HepG2 (cell line): ENCODE measurements around the gene YEATS2. TPM values are rescaled to one million over a fixed set of nuclear protein-coding genes. Genes with fewer than 3 reads are reported as not detected.
"Not testable (repeated sequence)": the region's sequence is repeated elsewhere in the genome, so short reads cannot be mapped to it uniquely, and the experiment has no call there.

Experiments
- ATAC-seq: fragments of 200-7000 bp; cut with Tn5 transposase; 3 replicates; pipeline ENCODE4 v1.9.1; 2020; ENCODE audit warnings: mild to moderate bottlenecking, moderate library complexity
- BruUV-seq: library from RNA; stranded (reverse); fragments of 400-500 nt; replicated peaks from 2 replicates; lab custom pipeline; 2021; lab: Mats Ljungman, UMichigan
- CTCF ChIA-PET: fragments of 300-600 bp; formaldehyde crosslinking; extraction: SDS; loops from one replicate; lab custom pipeline; 2021; ENCODE audit warnings: low total read pairs, inconsistent platforms, low intra/inter-chr PET ratio; lab: Yijun Ruan, JAX
- POLR2A ChIA-PET: fragments of 350-600 bp; sonication (Branson Sonifier 250); formaldehyde crosslinking; loops from one replicate; lab custom pipeline; 2020; ENCODE audit warnings: antibody characterized with exemption, inconsistent platforms; lab: Yijun Ruan, JAX
- DNase-seq: peaks from one replicate; pipeline ENCODE4 v3.0.0-alpha.2; 2015; ENCODE audit warnings: low spot score
- FAIRE-seq: peaks from 3 replicates; lab custom pipeline; 2011; peaks lifted over from hg19 to GRCh38; lab: Jason Lieb, UNC
- H2AFZ ChIP-seq: one replicate; pipeline ENCODE4 v1.6.1; 2011; ENCODE audit warnings: low read length, inconsistent platforms
- H3K27ac ChIP-seq: fragments of 300-600 bp; 3 replicates; pipeline ENCODE4 v1.8.0; 2011; ENCODE audit warnings: mixed run types, mild to moderate bottlenecking, mixed read lengths, low read length, inconsistent platforms; ENCODE audit not compliant: insufficient read depth; ENCODE audit errors: extremely low read length
- H3K27me3 ChIP-seq, 2 experiments: fragments of 200-600 bp in 1 of 2; 2 replicates in 1 of 2; 3 replicates in 1 of 2; pipeline versions ENCODE4 v1.6.0 to v1.8.0; 2011; ENCODE audit warnings: low read length in 2 of 2, mild to moderate bottlenecking in 2 of 2, moderate library complexity in 2 of 2, inconsistent platforms in 1 of 2; ENCODE audit not compliant: insufficient read depth in 2 of 2, control insufficient read depth in 1 of 2
- H3K36me3 ChIP-seq, 2 experiments: fragments of 200-600 bp in 1 of 2; replicated peaks in 1 of 2; 2 replicates in 1 of 2; 3 replicates in 1 of 2; pipeline versions ENCODE4 v1.5.1 to v1.8.0; 2011; ENCODE audit warnings: low read length in 2 of 2, inconsistent platforms in 1 of 2; ENCODE audit not compliant: insufficient read depth in 2 of 2, control insufficient read depth in 1 of 2
- H3K4me1 ChIP-seq: 2 replicates; pipeline ENCODE4 v1.5.1; 2012; ENCODE audit warnings: low read length, inconsistent platforms; ENCODE audit not compliant: insufficient read depth
- H3K4me2 ChIP-seq: 2 replicates; pipeline ENCODE4 v1.6.0; 2011; ENCODE audit warnings: low read depth, low read length, inconsistent platforms
- H3K4me3 ChIP-seq, 3 experiments: fragments of 200-600 bp in 1 of 3; sonication (generic), shearing (Covaris generic) in 1 of 3; replicated peaks in 1 of 3; 2 replicates each; pipeline ENCODE4 v1.5.1; 2011 to 2016; ENCODE audit warnings: low read length in 3 of 3, inconsistent platforms in 2 of 3, low read depth in 2 of 3, mild to moderate bottlenecking in 2 of 3, control low read depth in 1 of 3, mixed read lengths in 1 of 3; ENCODE audit not compliant: insufficient read depth in 1 of 3
- H3K79me2 ChIP-seq: one replicate; pipeline ENCODE4 v1.6.1; 2011; ENCODE audit warnings: low read length, inconsistent platforms; ENCODE audit not compliant: insufficient read depth
- H3K9ac ChIP-seq: 2 replicates; pipeline ENCODE4 v1.6.0; 2011; ENCODE audit warnings: mild to moderate bottlenecking, low read depth, low read length, inconsistent platforms; ENCODE audit not compliant: insufficient read depth
- H3K9me3 ChIP-seq: 2 replicates; pipeline ENCODE4 v1.5.1; 2012; ENCODE audit warnings: mild to moderate bottlenecking, low read length
- H4K20me1 ChIP-seq: 2 replicates; pipeline ENCODE4 v1.6.0; 2011; ENCODE audit warnings: inconsistent platforms, mild to moderate bottlenecking, low read length, moderate library complexity; ENCODE audit not compliant: insufficient read depth
- AKAP8 ChIP-seq: sonication (generic); formaldehyde crosslinking; IDR thresholded peaks from 2 replicates; pipeline ENCODE4 v1.5.1; 2020; ENCODE audit warnings: mild to moderate bottlenecking, missing genetic modification reagents
- ATF7-NPFF ChIP-seq: sonication (generic); formaldehyde crosslinking; IDR thresholded peaks from 2 replicates; pipeline ENCODE4 v1.8.1; 2023; ENCODE audit warnings: mild to moderate bottlenecking, low read depth, missing genetic modification reagents, moderate library complexity
- CHD4 ChIP-seq: fragments of 200-600 bp; sonication (generic); IDR thresholded peaks from 2 replicates; pipeline ENCODE4 v1.7.0; 2017; ENCODE audit warnings: mild to moderate bottlenecking, low read length, borderline replicate concordance
- EZH2 ChIP-seq: conservative IDR thresholded peaks from 2 replicates; pipeline ENCODE4 v1.6.1; 2012; ENCODE audit warnings: mild to moderate bottlenecking, low read depth, low read length, moderate library complexity
- HOXA3 ChIP-seq: sonication (generic); formaldehyde crosslinking; IDR thresholded peaks from 2 replicates; pipeline ENCODE4 v1.5.0; 2020; ENCODE audit warnings: missing genetic modification reagents
- MLLT10 ChIP-seq: sonication (generic); formaldehyde crosslinking; IDR thresholded peaks from 2 replicates; pipeline ENCODE4 v1.4.0; 2020; ENCODE audit warnings: missing genetic modification reagents
- NFE2L1 ChIP-seq: sonication (generic); formaldehyde crosslinking; IDR thresholded peaks from 2 replicates; pipeline ENCODE4 v1.4.0; 2020; ENCODE audit warnings: missing genetic modification reagents, mild to moderate bottlenecking, borderline replicate concordance
- PAF1 ChIP-seq: IDR thresholded peaks from 2 replicates; pipeline ENCODE4 v1.6.1; 2016; ENCODE audit warnings: missing genetic modification reagents, missing compliant biosample characterization
- RELA ChIP-seq: sonication (generic); formaldehyde crosslinking; IDR thresholded peaks from 2 replicates; pipeline ENCODE4 v1.4.0; 2020; ENCODE audit warnings: missing genetic modification reagents
- RFX3 ChIP-seq: IDR thresholded peaks from 2 replicates; pipeline ENCODE4 v1.6.1; 2016; ENCODE audit warnings: missing biosample characterization, missing genetic modification reagents
- SIN3A ChIP-seq: IDR thresholded peaks from 2 replicates; pipeline ENCODE4 v1.6.1; 2011; ENCODE audit warnings: low read depth, mild to moderate bottlenecking, control low read depth, low read length, borderline replicate concordance
- WIZ ChIP-seq: sonication (generic); formaldehyde crosslinking; IDR thresholded peaks from 2 replicates; pipeline ENCODE4 v1.5.1; 2020; ENCODE audit warnings: mild to moderate bottlenecking, missing genetic modification reagents
- ZKSCAN8 ChIP-seq: IDR thresholded peaks from 2 replicates; pipeline ENCODE4 v1.6.1; 2016; ENCODE audit warnings: borderline replicate concordance, missing genetic modification reagents, missing compliant biosample characterization
- ZNF350 ChIP-seq: sonication (generic); formaldehyde crosslinking; IDR thresholded peaks from 2 replicates; pipeline ENCODE4 v1.4.0; 2020; ENCODE audit warnings: mild to moderate bottlenecking, low read depth, missing genetic modification reagents, borderline replicate concordance
- ZNF451 ChIP-seq: sonication (generic); formaldehyde crosslinking; IDR thresholded peaks from 2 replicates; pipeline ENCODE4 v1.5.0; 2020; ENCODE audit warnings: mild to moderate bottlenecking, missing genetic modification reagents
- WGBS: methylation state at CpG from one replicate; pipeline ENCODE4 v1.1.6; 2017; ENCODE audit warnings: low lambda C conversion rate; 5-methylcytosine and 5-hydroxymethylcytosine counted together
- in situ Hi-C: cut with HindIII; loops from 2 replicates; pipeline ENCODE4 v1.10.0; 2017; ENCODE audit warnings: low pct_unique_long_range_greater_than_20kb; ENCODE audit not compliant: extremely low pct_ligation_motif_present
- intact Hi-C: fragments of 100-400 bp; cut with micrococcal nuclease; formaldehyde crosslinking; loops from one replicate; pipeline ENCODE4 v1.10.0; 2022; ENCODE audit not compliant: unreplicated experiment
- polyA plus RNA-seq, 8 experiments: library from polyadenylated mRNA; depleted of rRNA in 3 of 8; stranded (reverse) in 7 of 8; unstranded in 1 of 8; fragments of >200 nt; fragmentation: Illumina TruSeq in 4 of 8; extraction: Trizol in 4 of 8; gene quantifications; 2 replicates each; pipeline versions ENCODE4 v1.2.1 to v1.2.3, GENCODE V29; 2011 to 2016; ENCODE audit warnings: low read depth in 4 of 8, missing spikeins in 1 of 8, mixed read lengths in 1 of 8; ENCODE audit not compliant: insufficient read depth in 1 of 8
- total RNA-seq, 5 experiments: library from RNA; depleted of rRNA; stranded (reverse); fragments of >200 nt; fragmentation: Illumina TruSeq; extraction: Trizol; gene quantifications; 2 replicates each; pipeline ENCODE4 v1.2.3, GENCODE V29; 2016; ENCODE audit warnings: low read depth in 1 of 5

Gene YEATS2
- total and polyA plus RNA-seq, 2 of the 13 experiments (the other 11 are each of a cell fraction or from before 2014, with no cell fraction given) = 18.6 to 33.7 TPM

GRCh38 chr3:183737116-183737515 is 39.5 kb downstream of the YEATS2 start:
- Histone ChIP-seq H3K27me3 (no peaks in the 10 kb centered on the region), H3K4me1 (no peaks in the 10 kb centered on the region), H3K4me2 (no peak overlapping the region), H3K27ac (no peak overlapping the region), H3K9ac (no peak overlapping the region), H3K9me3 (no peaks in the 10 kb centered on the region), H4K20me1 (no peaks in the 10 kb centered on the region), H2AFZ (no peak overlapping the region), H3K36me3 (peaks cover 8 to 57% of the 10 kb centered on the region in 2 experiments), H3K4me3 (no peak overlapping the region), H3K79me2 (no peaks in the 10 kb centered on the region)
- no peak for ATAC-seq
- WGBS = 72% methylated on average over 2 of the region's 2 CpGs
- FAIRE-seq = no peak
- BruUV-seq = no TSS peak
- POLR2A ChIA-PET = no interaction called here
- intact Hi-C loops (no loop called here), in situ Hi-C loops (no loop called here)
- CTCF ChIA-PET = no interaction called here
- DNase-seq = no peak
- TF ChIP-seq ATF7-NPFF = no peak

- H3K36me3 ChIP-seq = peaks cover 5 to 39% of the 10 kb centered on the region in 2 experiments
- 100% methylated on average over 1 of the region's 1 CpG for WGBS
- not testable (repeated sequence) for BruUV-seq
These were observed 42.6 kb downstream of the YEATS2 start for GRCh38 chr3:183740154-183740553.

DNA sequence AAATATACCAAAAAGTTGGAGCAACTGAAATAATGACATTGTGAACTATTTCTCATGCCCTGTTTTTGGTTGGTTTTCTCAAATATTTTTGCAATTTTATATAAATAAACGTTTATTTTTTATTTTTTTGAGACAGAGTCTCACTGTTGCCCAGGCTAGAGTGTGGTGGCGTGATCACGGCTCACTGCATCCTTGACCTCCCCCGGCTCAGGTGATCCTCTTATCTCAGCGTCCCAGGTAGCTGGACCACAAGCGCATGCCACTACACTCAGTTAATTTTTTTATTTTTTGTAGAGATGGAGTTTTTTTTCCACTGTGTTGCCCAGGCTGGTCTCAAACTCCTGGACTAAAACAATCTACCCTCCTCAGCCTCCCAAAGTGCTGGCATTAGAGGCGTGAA is 45.6 kb downstream of the YEATS2 start:
- ATAC-seq (no peak), FAIRE-seq (no peak), DNase-seq (no peak)
- no TSS peak for BruUV-seq
- H4K20me1 ChIP-seq = no peaks in the 10 kb centered on the region
- ChIA-PET POLR2A (no interaction called here), CTCF (no interaction called here)
- no peak overlapping the region for H3K9ac ChIP-seq
- H3K27me3 ChIP-seq = no peaks in the 10 kb centered on the region
- H3K4me1 ChIP-seq = peaks cover 23% of the 10 kb centered on the region
- H3K4me2 ChIP-seq = no peak overlapping the region
- no peaks in the 10 kb centered on the region for H3K9me3 ChIP-seq
- no peak overlapping the region for H2AFZ ChIP-seq
- intact Hi-C loops = no loop called here
- in situ Hi-C loops = no loop called here
- peaks cover 2 to 28% of the 10 kb centered on the region in 2 experiments; a peak in 4 of 5 replicates for H3K36me3 ChIP-seq
- 84% methylated on average over 7 of the region's 7 CpGs for WGBS
- no peak overlapping the region for H3K27ac ChIP-seq
- no peaks in the 10 kb centered on the region for H3K79me2 ChIP-seq
- H3K4me3 ChIP-seq = no peak overlapping the region
- TF ChIP-seq ZNF350 (no peak), HOXA3 (CRISPR knock-in tag) (no peak), EZH2 (no peak), PAF1 (CRISPR knock-in tag) (no peak), CHD4 (no peak), MLLT10 (CRISPR knock-in tag) (no peak), RELA (CRISPR knock-in tag) (no peak), SIN3A (no peak), ZKSCAN8 (CRISPR knock-in tag) (no peak), RFX3 (CRISPR knock-in tag) (no peak), ZNF451 (CRISPR knock-in tag) (no peak), NFE2L1 (CRISPR knock-in tag) (no peak), AKAP8 (CRISPR knock-in tag) (no peak), WIZ (no peak)

More at GRCh38 chr3:183740154-183740553, 42.6 kb downstream of the YEATS2 start:
- in situ Hi-C loops, DNase-seq, H3K9me3 ChIP-seq, FAIRE-seq, CTCF ChIA-PET, H3K9ac ChIP-seq, H3K4me2 ChIP-seq, H3K4me3 ChIP-seq, intact Hi-C loops, H2AFZ ChIP-seq, H3K79me2 ChIP-seq, ATAC-seq, H3K27ac ChIP-seq, POLR2A ChIA-PET, H3K27me3 ChIP-seq, H4K20me1 ChIP-seq: not testable (repeated sequence)
- H3K4me1 ChIP-seq = peaks cover 10% of the 10 kb centered on the region
